NCI-H446 (cell line): ENCODE measurements around the gene RBM28.
"Not testable (repeated sequence)": the region's sequence is repeated elsewhere in the genome, so short reads cannot be mapped to it uniquely, and the experiment has no call there.

Experiments
- DNase-seq, 2 experiments: peaks; one replicate each; lab custom pipeline; 2025; lab: John Stamatoyannopoulos, UW

Gene RBM28

DNA sequence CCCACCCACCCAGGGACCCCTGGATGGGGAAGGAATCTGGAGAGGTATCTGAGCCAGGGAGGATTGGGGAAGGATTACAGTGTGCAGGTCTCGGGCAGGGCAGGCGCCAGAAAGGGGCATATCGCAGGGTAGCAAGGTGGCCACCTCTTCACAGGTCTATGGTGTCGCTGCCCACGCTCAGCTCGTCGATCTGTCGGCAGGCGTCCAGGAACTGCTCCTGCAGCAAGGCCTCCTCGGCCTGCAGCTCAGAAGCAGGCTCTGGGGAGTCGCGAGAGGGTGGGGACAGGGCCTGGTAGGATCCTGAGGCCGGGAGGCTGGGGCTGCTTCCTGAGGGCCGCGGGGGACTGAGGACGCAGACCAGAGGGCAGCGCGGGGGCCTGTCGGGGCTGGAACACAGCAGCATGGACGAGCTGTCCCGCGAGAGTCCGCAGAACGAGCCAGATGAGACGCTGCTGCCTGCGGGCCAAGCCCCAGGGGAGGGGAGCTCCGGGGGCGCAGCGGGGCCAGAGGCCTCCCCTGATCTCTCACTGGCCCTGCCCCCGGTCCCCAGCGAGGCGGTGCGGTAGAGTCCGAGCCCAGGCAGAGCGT is 7.1 kb upstream of the RBM28 start:
- DNase-seq, result no peak

DNA sequence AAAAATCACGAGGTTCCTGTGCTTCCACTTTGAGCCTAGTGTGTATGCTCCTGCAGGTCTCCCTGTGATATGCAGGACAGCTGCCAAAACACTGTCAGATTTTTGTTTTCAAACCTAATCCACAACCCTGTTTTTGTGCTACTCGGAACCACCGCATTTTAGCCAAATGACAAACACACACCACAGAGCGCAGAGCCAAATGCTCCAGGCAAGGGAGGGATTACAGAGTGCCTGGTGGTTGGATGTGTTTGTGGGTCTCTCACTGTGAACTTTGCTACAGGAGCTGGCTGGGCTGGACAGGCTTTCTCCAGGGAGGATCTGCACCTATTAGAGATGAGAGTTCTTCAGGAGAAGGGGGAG is 5.7 kb upstream of the RBM28 start:
- DNase-seq, result no peak

DNA sequence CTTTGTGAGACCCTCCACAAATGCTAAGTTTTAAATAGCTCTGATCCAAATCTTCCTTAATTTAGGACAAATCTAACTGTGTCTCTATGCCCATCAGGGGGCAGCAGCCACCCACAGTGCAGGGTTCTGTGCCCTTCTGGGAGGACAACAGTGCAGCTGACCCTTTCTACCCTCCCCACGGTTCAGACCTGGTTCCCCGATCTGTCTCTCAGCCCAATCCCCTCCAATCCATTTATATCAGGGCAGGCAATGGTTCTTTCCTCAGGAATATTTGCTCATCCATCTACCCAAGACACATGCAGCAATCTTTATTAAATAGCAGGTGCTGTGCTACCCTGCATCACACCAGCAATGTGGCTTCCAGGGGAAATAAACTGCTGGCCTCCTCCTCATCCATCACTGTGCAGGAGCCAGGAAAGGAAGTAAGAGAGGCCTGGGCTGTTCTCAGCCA is 4.0 kb upstream of the RBM28 start:
- peak; percentile 2 to 62 for DNase-seq

DNA sequence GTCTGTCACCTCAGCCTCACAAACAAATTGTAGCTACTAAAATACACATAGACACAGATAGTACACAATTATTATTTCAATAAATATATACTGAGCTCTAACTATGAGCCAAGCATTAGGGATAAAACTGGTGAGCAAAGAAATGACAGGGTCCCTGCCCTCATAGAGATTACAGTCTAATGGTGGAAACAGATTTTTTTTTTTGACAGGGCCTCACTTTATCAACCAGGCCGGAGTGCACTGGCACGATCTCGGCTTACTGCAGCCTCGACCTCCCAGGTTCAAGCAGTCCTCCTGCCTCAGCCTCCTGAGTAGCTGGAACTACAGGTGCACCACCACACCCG is 695 bp upstream of the RBM28 start:
- no peak for DNase-seq

DNA sequence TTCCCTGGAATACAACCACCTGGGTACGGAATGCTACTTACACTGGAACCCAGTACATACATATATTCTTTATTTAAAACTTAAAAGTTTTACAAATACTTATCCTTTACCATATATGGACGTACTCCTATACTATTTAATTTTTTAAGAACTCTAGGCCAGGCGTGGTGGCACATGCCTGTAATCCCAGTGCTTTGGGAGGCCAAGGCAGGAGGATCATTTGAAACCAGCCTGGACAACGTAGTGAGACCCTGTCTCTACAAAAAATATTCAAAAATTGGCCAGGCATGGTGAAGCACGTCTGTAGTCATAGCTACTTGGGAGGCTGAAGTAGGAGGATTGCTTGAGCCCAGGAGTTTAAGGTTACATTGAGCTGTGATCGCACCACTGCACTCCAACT is 2.0 kb downstream of the RBM28 start:
- no peak for DNase-seq

DNA sequence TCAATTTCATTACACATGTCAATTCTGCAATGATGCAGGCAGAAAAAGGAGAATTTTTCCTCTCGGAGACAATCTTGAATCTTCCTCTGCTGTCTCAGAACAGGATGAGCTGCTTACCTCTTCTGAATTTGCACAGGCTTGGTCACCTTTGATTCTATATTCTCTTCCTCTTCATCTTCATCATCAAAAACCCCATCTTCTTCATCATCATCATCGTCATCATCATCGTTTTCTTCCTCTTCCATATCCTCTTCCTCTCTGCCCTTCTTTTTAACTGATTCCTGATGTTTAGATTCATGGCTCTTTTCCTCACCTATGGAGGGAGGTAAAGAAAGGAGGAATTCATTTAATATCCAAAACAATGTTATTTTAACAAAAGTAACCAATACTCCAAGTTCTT is 8.0 kb downstream of the RBM28 start:
- no peak for DNase-seq

DNA sequence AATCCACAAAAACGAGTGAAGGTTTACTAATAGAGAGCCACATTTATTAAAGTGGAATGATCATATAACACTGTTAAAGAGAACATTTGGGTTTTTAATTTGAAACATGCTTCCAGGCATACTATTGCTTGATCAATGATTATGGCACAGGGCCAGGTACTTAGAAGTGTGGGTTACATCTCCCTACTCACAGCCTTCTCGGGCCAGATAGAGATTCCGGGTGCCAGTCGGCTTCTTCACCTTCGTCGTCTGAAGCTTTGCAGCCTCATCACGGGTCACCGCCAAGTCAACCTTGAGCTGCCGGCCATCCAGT is 19.4 kb downstream of the RBM28 start:
- no peak for DNase-seq

DNA sequence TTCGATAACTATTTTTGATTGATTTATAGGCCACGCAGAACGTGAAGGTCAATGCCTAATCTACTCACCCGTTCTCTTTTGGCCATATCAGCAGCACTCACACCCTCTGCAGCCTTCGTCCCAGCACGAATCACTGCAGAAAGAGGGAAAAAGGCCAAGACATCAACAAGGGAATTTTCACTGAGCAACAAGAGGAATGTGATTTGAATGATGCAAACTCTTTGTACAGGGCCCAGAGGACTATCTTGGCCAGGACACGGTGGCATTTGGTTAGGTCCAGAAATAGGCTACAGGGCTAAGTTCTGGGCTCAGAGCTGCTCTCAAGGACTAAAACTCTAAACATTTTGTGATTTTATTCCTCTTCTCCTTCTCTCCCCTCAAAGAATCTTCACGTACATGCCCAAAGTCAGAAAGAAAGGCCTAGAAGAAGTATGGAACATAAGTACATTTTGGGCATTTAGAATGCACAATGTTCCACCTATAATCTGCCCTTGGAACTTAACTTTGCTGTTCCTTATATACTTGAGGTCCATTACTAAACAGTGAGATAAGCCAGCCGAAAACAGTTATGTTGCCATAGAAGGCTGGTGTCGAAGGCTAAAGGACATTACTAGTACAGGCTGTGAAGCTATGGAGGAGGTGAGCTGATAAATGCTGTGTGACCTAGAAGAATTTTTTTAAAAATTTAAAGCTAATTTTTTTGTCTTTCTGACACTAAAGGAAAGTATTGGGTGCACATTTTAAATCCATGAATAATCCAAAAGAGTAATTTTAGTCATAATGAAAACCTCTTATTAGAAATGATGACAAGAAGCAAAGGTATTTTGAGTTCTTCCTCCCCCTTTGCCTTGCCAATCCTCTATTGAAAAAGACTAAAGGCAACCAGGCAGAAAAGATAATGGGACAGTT is 20.0 kb downstream of the RBM28 start:
- DNase-seq, result no peak

DNA sequence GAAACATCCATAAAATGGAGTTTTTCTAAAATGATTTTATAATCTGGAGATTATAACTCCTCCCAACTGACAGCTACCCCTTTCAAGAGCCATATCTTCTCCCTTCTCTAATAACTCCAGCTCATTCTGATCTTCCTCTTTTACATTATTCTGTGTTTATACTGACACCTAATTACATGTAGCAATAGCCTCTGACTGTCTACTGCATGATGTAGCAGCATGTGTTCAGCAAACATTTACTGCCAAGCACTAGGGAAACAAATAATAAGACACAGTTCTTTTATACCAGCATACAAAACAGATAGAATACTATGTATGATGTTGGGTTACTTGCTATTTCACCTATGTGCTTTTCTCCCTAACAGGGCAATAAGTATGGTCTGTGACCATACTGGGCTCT is 20.7 kb downstream of the RBM28 start:
- DNase-seq, result no peak

DNA sequence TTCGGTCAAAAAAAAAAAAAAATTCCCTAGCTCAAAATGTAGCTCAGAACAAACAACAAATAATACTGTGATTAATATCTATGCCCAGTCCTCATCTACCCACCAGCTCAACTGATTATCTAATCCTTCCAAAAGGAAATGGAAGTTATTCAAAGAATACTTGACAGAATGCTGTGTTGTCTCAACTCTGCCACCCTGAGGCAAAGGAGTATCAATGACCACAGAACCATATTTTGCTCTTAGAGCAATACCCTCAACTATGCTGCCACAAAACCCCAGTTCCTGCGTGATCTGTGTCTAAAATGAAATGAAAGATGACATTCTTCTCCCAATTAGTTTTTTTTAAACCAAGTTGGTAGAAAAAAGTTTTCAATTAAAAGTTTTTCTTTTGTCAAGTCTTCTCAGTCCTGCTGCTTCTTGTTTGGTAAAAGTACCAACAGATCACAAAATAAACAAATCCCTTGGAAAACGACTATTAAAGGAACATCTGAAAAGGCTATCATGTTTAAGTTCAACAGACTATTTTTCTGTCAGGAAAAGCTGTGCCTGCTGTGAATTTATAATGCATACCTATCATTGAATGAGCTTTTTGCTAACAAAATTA is 21.6 kb downstream of the RBM28 start:
- peak in 1 of 2 experiments; percentile 39 for DNase-seq

DNA sequence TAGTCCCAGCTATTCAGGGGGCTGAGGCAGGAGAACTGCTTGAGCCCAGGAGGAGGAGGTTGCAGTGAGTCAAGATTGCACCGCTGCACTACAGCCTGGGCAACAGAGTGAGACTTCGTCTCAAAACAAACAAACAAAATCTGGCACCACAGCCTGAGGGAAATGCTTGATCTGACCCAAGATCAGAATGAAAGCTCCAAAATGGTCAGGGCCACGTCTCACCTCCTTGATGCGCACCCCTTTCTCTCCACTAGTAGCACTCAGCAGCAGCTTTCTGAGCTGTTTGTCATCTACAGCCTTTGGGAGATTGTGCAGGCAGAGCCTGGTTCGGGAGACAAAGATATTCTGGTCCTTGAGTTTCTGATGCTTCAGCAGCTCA is 22.7 kb downstream of the RBM28 start:
- no peak for DNase-seq

DNA sequence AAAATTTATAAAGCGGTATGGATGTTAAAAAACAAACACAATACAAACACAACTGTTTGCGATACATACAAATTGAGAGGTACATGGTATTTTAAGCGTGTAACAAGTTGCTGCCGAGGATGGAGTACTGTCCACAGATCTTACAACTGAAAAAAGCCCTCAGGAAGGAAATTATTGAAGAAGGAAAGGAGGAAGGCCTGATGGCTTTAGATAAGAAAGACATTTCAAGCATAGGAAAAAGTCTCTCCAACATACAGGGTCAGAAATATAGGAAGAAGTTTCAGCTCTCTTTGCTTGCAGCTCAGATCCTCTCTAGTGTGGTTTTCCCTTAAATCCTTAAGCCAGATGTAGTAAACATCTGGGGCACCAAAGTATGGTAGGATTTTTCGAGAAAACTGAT is 25.0 kb downstream of the RBM28 start:
- DNase-seq, result no peak

DNA sequence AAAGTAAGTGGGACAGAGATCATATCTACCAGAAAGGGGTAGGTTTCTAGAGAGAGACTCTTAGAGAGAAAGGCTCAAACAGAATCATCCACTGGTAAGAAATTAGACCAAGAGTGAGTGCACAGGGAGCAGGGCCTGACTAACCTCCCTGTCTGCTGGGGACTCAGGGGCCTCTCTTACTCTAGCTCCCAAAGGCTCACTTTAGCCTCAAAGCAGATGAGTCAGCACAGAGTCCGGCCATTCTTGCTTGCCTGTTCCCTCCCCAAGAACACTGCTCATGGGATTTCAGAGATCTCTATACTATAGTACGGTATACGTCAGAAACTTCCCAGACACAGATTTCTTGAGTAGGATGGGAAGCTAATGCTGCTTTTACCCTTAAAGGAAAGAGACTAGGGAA is 32.7 kb downstream of the RBM28 start:
- no peak for DNase-seq

DNA sequence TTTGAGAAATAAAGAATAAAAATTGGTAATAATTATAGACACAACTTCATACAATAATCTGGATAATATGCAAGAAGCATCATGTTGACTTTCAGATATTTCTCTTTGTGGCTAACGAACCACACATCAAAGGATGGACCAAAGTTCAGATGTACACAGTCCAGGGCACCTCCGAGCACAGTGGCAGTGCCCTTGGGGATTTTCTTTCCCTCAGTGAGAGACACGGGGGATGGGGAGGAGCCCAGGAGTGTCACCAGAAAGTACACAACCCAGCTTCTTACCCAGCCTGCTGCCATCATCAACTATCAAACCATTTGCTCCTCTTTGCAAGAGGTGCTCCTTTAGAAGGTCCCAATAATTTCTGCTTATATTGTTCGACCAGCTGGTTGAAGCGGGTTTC is 33.2 kb downstream of the RBM28 start:
- DNase-seq, result no peak

DNA sequence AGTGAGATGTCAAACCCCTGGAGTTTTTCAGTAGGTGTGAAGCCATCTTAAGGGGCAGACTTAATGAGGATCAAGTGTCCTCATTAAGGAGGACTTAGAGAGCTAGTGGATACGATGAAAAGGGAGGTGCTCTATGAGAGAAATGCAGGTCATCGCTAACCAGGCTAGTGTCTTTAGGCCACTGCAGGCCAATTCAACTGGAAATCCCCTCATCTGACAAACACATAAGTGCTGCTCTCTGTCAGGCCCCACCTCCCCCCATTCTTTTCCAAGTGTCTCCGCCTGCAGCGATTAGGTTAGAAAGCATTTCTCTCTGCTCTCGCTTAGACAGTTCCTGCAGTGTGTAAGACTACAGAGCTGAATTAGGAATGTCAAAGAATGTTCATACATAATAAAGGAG is 33.7 kb downstream of the RBM28 start:
- no peak for DNase-seq

DNA sequence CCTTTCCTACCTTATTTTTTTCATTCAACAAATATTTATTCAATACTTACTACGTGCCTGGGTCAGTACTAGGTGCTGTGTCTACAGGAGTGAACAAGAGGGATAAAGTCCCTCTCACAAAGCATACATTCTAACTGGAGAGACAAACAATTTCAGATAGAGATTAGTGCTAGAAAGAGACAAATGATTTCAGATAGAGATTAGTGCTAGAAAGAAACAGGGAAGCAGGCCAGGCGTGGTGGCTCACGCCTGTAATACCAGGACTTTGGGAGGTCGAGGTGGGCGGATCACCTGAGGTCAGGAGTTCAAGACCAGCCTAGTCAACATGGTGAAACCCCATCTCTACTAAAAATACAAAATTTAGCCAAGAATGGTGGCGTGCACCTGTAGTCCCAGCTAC is 34.6 kb downstream of the RBM28 start:
- no peak for DNase-seq

DNA sequence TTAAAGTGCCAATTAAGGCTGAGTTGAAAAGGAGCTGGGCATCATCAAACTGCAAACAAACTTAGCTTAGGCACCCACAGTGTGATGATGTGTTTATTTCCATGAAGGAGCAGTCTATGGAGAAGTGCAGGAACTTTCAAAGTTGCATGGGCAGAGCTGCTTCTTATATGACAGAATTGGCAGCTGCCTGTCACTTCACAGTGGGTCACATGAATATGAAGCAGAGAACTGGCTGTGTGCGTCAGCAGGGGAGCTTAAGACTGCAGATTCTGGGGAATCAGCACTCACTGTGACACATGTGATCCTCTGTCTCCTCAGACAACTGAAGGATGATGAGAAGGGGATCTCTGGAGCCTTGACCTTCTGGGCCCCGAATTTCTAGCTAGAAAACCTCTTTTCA is 36.6 kb downstream of the RBM28 start:
- no peak for DNase-seq

DNA sequence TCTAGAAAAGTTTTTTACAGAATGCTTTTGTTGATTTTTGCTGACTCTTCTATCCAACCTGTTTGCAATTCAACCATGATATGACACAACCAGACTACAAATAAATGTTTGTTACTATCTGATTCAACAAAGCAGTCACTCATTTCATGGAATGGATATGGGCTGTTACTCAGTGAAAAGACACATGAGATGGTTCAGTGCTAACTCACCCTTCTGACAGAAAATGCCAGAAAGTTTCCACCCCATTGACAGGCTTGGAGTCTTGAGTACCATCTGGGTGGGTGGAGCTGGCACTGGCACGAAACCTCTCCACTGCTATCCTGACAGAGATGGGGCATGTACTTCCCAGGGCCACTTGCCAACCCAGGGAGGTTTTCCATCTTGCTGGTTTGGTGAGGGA is 39.5 kb downstream of the RBM28 start:
- peak; percentile 44 to 84 for DNase-seq

DNA sequence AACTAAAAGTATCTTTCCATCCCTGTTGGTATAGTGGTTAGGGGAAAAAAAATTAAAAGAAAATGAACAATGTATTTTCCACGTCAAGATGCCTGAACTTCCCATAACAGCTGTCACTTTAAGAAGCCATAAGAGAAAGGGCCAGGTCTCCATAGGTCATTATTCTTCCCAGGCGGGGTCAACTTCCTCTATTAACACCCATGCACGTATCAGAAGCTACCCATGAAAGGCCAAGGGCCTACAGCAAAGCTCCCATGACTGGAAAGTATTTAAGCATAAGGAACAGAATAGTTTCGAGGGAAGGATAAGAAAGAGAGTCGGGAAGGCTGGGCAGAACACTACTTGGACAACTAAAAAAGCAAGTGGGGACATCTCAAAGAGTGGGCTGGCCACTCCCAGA is 40.1 kb downstream of the RBM28 start:
- DNase-seq, result no peak

DNA sequence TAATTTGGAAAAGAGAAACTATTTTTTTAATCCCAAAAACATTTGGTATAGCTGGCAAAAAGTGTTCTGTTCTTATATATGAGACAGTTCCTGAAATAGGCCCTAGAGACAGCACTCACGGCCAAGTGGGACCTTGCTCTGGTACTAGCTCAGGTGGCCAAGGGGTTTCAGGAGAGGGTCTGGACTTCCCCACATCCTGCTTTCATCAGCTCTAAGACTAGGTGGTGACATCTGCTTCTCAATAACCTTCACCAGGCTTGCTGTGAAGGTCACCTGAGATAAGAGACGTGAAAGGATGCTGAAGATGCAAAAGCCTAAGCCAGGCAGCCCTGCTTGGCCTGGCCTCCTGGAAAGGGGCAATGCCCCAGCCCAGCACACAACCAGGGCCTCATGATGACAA is 40.6 kb downstream of the RBM28 start:
- no peak for DNase-seq

DNA sequence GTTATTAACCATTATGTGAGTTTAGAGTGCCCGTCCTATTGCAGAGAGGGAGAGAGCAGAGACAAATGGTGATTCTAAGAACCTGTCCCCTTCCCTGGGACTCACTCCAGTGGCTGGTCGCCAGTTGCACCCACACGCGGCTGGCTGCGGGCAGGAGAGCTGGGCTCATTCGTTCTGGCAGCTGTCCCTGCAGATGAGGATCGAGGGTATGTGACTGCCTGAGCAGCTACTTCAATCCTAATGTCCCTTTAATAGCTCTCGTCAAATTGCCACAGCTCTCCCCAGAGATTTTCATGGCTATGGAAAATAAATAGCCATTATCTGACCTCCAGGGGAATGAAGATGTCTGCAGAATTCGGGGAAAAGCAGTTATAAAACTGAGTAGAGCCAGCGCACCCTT is 41.6 kb downstream of the RBM28 start:
- DNase-seq, result peak in 1 of 2 experiments; percentile 17

DNA sequence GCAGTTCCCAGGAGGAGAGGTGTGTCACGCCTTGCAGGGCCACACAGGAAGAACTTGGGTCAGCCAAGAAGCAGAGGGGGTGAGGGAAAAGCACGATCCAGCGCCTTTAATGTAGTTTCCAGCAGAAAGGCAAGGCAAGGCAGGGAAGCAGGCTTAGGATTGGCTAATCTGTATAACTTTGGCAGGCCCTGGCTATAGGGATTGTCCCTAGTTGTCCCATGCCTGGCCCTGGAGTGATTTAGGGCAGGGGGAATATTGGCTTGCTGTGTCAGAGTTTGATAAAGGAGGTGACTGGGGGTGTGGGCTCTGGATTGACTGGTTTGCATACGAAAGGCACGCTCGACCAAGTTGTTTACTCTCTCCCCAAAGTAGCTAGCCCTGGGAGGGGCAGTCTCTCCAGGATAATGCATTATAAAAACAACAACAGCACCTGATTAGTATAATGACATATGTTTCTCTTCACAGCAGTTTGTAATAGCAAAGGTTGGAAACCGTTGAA is 44.5 kb downstream of the RBM28 start:
- DNase-seq, result no peak

DNA sequence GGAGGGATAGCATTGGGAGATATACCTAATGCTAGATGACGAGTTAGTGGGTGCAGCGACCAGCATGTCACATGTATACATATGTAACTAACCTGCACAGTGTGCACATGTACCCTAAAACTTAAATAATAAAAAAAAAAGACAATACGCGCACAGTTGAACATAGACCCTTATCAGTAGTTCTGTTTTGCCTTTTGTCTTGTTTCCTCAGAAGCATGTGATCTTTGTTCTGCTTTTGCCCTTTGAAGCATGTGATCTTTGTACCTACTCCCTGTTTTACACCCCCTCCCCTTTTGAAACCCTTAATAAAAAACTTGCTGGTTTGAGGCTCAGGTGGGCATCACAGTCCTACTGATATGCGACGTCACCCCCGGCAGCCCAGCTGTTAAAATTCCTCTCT is 45.7 kb downstream of the RBM28 start:
- not testable (repeated sequence) for DNase-seq

DNA sequence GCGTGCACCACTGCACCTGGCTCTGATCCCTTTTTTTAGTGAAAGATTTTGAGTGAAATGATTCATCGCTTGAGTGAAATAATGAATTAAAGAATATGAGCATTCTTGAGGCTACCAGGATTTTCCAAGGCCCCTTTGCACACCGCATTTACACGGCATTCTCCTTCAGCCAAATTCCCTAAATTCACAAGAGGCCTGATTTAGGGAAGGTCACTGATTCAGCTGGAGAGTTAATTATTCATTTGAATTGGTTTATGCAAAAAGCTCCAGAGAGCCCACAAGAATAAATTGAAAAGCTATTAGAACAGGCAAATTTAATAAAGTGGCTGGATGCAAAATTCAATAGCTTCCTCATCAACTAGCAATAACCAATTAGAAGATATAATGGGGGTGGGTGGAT is 56.2 kb downstream of the RBM28 start:
- no peak for DNase-seq
